Chondrocyte (in vitro differentiated cells): Measurements from ENCODE around the gene PTGR2. TPM values are rescaled to one million over a fixed set of nuclear protein-coding genes. Genes with fewer than 3 reads are reported as not detected.

Experiments
- DNase-seq: peaks from one replicate; pipeline ENCODE4 v3.0.0; 2021; ENCODE audit warnings: mixed read lengths, low spot score
- H3K27ac Mint-ChIP-seq: one replicate; pipeline ENCODE4 v1.8.0; 2021; ENCODE audit warnings: mild to moderate bottlenecking, moderate library complexity, mixed read lengths; ENCODE audit not compliant: unreplicated experiment
- H3K27me3 Mint-ChIP-seq: 2 replicates; pipeline ENCODE4 v1.8.0; 2021; ENCODE audit warnings: low read depth, mixed read lengths
- H3K36me3 Mint-ChIP-seq: 2 replicates; pipeline ENCODE4 v1.8.0; 2021; ENCODE audit warnings: low read depth, mixed read lengths
- H3K4me1 Mint-ChIP-seq: 2 replicates; pipeline ENCODE4 v1.8.0; 2021; ENCODE audit warnings: low read depth, mild to moderate bottlenecking, mixed read lengths
- H3K4me3 Mint-ChIP-seq: one replicate; pipeline ENCODE4 v1.8.0; 2021; ENCODE audit warnings: mild to moderate bottlenecking, moderate library complexity, mixed read lengths; ENCODE audit not compliant: unreplicated experiment
- H3K9me3 Mint-ChIP-seq: 2 replicates; pipeline ENCODE4 v1.8.0; 2021; ENCODE audit warnings: low read depth, mixed read lengths
- total RNA-seq: library from RNA; stranded (reverse); gene quantifications from 3 replicates; pipeline ENCODE4 v1.2.1, GENCODE V29; 2021
- TF ChIP-seq, protein P1 (sequence below): fragments of 200-600 bp; sonication (generic); IDR thresholded peaks from 2 replicates; pipeline ENCODE4 v1.5.0; 2021; ENCODE audit warnings: antibody characterized with exemption, mild to moderate bottlenecking, moderate library complexity

The PTGR2 gene
- total RNA-seq, 1 donor from 2014 or later = 2.1 TPM

DNA sequence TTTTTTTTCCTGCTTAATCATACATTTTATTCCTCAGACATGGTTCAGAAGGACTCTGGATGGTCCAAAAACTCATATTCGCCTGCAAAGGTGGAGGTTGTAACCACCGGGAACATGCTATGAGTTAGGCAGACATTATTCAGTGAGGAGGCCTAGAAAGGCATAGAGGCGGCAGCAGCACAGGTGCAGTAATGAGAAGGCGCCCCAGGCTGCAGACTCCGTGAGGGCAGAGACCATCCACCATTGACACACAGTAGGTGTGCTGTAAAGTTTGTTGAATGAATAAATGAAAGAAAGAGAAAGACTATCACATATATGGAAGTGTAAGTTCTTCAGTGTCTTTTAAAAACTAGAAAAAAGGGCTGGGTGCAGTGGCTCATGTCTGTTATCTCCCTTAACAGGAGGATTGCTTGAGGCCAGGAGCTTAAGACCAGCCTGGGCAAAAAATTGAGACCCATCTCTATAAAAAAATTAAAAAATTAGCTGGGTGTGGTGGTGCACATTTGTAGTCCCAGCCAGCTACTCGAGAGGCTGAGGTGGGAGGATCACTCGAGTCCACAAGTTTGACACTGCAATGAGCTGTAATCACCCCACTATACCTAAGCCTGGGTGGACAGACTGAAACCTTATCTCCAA is 34.5 kb upstream of the PTGR2 start:
- no peaks in the 10 kb centered on the region for H3K9me3 Mint-ChIP-seq
- no peaks in the 10 kb centered on the region for H3K27me3 Mint-ChIP-seq
- TF ChIP-seq, protein P1, sequence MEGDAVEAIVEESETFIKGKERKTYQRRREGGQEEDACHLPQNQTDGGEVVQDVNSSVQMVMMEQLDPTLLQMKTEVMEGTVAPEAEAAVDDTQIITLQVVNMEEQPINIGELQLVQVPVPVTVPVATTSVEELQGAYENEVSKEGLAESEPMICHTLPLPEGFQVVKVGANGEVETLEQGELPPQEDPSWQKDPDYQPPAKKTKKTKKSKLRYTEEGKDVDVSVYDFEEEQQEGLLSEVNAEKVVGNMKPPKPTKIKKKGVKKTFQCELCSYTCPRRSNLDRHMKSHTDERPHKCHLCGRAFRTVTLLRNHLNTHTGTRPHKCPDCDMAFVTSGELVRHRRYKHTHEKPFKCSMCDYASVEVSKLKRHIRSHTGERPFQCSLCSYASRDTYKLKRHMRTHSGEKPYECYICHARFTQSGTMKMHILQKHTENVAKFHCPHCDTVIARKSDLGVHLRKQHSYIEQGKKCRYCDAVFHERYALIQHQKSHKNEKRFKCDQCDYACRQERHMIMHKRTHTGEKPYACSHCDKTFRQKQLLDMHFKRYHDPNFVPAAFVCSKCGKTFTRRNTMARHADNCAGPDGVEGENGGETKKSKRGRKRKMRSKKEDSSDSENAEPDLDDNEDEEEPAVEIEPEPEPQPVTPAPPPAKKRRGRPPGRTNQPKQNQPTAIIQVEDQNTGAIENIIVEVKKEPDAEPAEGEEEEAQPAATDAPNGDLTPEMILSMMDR = no peak
- H3K27ac Mint-ChIP-seq = no peak overlapping the region
- no peaks in the 10 kb centered on the region for H3K36me3 Mint-ChIP-seq
- no peak for DNase-seq
- peaks cover 4% of the 10 kb centered on the region for H3K4me1 Mint-ChIP-seq
- H3K4me3 Mint-ChIP-seq = no peak overlapping the region

DNA sequence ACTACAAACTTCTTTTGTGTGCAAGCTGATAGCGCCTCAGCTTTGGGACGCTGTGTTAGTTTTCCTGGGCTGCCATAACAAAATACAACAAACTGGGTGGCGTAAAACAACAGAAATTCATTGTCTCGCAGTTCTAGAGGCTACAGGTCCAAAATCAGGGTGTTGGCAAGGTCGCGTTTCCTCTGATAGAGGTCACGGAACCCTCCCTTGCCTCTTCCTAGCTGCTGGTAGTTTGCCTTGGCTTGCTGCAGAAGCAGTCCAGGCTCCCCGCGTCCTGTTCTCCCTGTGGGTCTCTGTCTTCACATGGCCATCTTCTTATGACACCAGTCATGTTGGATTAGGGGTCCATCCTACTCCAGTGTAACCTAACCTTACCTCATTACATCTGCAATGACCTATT is 32.8 kb upstream of the PTGR2 start:
- H3K36me3 Mint-ChIP-seq = no peaks in the 10 kb centered on the region
- TF ChIP-seq, protein P1 = no peak

DNA sequence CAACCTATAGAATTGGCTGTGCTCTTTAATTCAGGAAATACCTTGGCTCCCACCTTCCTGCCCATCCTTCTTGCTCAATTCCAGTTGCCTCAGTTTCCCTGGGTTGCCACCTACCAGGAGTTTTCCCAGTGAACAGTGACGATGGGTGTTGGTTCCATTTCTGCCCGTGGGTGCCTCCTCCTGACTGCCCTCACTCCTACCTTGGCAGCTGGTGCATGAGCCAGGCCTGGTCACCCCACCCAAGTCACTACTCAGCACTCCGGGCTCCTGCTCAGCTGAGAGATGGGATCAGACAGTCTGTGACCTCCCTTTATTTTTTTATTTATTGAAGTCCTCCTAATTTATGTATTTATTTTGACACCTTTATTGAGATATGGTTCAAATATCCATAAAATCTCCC is 31.0 kb upstream of the PTGR2 start:
- Mint-ChIP-seq H3K4me3 (no peak overlapping the region), H3K4me1 (peaks cover 17% of the 10 kb centered on the region), H3K9me3 (peaks cover 6% of the 10 kb centered on the region), H3K36me3 (no peaks in the 10 kb centered on the region), H3K27me3 (no peaks in the 10 kb centered on the region), H3K27ac (no peak overlapping the region)
- peak; percentile 39 for DNase-seq
- TF ChIP-seq, protein P1 = no peak

More for the DNA sequence above, 32.8 kb upstream of the PTGR2 start:
- DNase-seq = no peak
- Mint-ChIP-seq H3K9me3 (peaks cover 6% of the 10 kb centered on the region), H3K27me3 (no peaks in the 10 kb centered on the region), H3K4me3 (no peak overlapping the region), H3K27ac (no peak overlapping the region), H3K4me1 (peaks cover 11% of the 10 kb centered on the region)

DNA sequence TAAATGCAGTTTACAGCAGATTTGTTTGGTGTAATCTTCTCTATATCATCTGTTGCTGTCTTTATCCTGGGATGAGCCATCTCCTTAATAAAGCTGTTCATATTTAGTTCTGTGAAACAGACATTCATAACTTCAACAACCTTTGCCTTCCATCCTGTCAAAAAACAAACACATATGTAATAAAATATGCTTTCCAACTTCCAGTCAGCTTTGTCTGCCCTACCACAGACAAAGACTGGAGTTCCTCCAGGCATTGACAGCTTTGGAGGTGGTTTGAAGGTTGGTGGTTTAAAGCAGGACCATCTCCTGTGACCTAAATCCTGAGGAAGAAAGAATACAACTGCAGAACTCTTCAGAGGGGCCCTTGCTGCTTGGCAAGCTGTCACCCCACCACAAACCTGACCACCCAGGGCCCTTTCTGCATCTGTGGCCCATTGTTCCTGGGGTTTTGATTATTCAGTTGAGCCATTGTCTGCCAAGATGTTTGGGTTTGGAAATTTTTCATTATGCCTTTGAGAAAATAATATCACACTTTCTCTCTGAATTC is 28.2 kb upstream of the PTGR2 start:
- H3K36me3 Mint-ChIP-seq = no peaks in the 10 kb centered on the region
- TF ChIP-seq, protein P1 = no peak
- DNase-seq = peak; percentile 7
- H3K27ac Mint-ChIP-seq = no peak overlapping the region
- H3K27me3 Mint-ChIP-seq = no peaks in the 10 kb centered on the region
- H3K4me1 Mint-ChIP-seq = peaks cover 19% of the 10 kb centered on the region
- H3K4me3 Mint-ChIP-seq = no peak overlapping the region
- H3K9me3 Mint-ChIP-seq = peaks cover 6% of the 10 kb centered on the region

DNA sequence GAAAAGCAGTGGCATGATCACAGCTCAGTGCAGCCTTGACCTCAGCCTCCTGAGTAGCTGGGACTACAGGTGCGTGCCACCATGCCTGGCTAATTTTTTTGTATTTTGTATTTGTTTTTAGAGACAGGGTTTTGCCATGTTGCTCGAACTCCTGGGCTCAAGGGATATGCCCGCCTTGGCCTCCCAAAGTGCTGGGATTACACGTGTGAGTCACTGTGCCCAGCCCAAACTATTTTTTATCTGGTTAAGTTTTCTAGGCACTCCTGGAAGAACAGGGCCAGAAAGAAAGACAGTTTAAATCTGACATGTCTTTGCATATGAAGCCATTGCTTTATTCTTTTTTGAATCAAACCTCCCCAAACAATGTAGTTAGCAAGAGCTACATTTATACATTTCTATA is 27.5 kb upstream of the PTGR2 start:
- Mint-ChIP-seq H3K4me3 (no peak overlapping the region), H3K36me3 (no peaks in the 10 kb centered on the region), H3K4me1 (peaks cover 22% of the 10 kb centered on the region), H3K9me3 (peaks cover 6% of the 10 kb centered on the region), H3K27ac (no peak overlapping the region), H3K27me3 (no peaks in the 10 kb centered on the region)
- TF ChIP-seq, protein P1 = no peak
- peak; percentile 13 for DNase-seq
